PFSK-1 (cell line): ENCODE measurements around the gene KIF1B.

Experiments used
- FOXP2 ChIP-seq: optimal IDR thresholded peaks from 2 replicates; pipeline ENCODE3; 2011; ENCODE audit warnings: borderline replicate concordance, control low read depth, inconsistent platforms; ENCODE audit not compliant: insufficient read depth; ENCODE audit errors: extremely low read length, extremely low read depth
- POLR2AphosphoS5 ChIP-seq: IDR thresholded peaks from 2 replicates; pipeline ENCODE4 v1.6.1; 2012; ENCODE audit warnings: low read depth, mild to moderate bottlenecking, control low read depth, low read length, moderate library complexity
- REST ChIP-seq, 2 experiments: IDR thresholded peaks; 2 replicates each; pipeline versions ENCODE4 v1.6.1 to v1.8.0; 2011 to 2012; ENCODE audit warnings: low read depth in 2 of 2, low read length in 2 of 2, control low read depth in 1 of 2, inconsistent platforms in 1 of 2, mild to moderate bottlenecking in 1 of 2, moderate library complexity in 1 of 2; ENCODE audit not compliant: insufficient read depth in 1 of 2
- SIN3A ChIP-seq: IDR thresholded peaks from 2 replicates; pipeline ENCODE4 v1.6.1; 2012; ENCODE audit warnings: mild to moderate bottlenecking, low read length, moderate library complexity, borderline replicate concordance; ENCODE audit not compliant: insufficient read depth
- TAF1 ChIP-seq: IDR thresholded peaks from 2 replicates; pipeline ENCODE4 v1.6.1; 2012; ENCODE audit warnings: low read length, control low read depth, borderline replicate concordance; ENCODE audit not compliant: insufficient read depth

The KIF1B gene

GRCh38 chr1:10213186-10213705 is 2.9 kb downstream of the KIF1B start:
- TF ChIP-seq FOXP2 = no peak
- TF ChIP-seq POLR2AphosphoS5 = no peak
- no peak for TF ChIP-seq TAF1
- no peak for TF ChIP-seq SIN3A
- no peak for TF ChIP-seq REST (IDR thresholded peaks at IDR 0.05; ENCODE audit: insufficient read depth in 1 of 2, low read depth in 2 of 2, low read length in 2 of 2)

- no peak for TF ChIP-seq REST (IDR thresholded peaks at IDR 0.05; ENCODE audit: insufficient read depth in 1 of 2, low read depth in 2 of 2, low read length in 2 of 2)
- TF ChIP-seq SIN3A = no peak
- TF ChIP-seq TAF1 = no peak
- TF ChIP-seq FOXP2 = no peak
- no peak for TF ChIP-seq POLR2AphosphoS5
Observed at GRCh38 chr1:10216090-10216749, 5.8 kb downstream of the KIF1B start.

- no peak for TF ChIP-seq POLR2AphosphoS5
- TF ChIP-seq REST (IDR thresholded peaks at IDR 0.05; ENCODE audit: insufficient read depth in 1 of 2, low read depth in 2 of 2, low read length in 2 of 2) = no peak
- TF ChIP-seq SIN3A = no peak
- TF ChIP-seq TAF1 = no peak
- no peak for TF ChIP-seq FOXP2
Observed at GRCh38 chr1:10217748-10218441, 7.5 kb downstream of the KIF1B start.

GRCh38 chr1:10220200-10220599 is 9.8 kb downstream of the KIF1B start:
- TF ChIP-seq FOXP2 = no peak
- TF ChIP-seq REST (IDR thresholded peaks at IDR 0.05; ENCODE audit: insufficient read depth in 1 of 2, low read depth in 2 of 2, low read length in 2 of 2) = no peak
- TF ChIP-seq SIN3A = no peak
- no peak for TF ChIP-seq POLR2AphosphoS5
- no peak for TF ChIP-seq TAF1
